ENCODE data around the gene GCK.

- no peak for TF ChIP-seq CTCF (IDR thresholded peaks at IDR 0.05)
- TF ChIP-seq POLR2A (IDR thresholded peaks at IDR 0.05): no peak
These were observed 60.3 kb downstream of the GCK start for GRCh38 chr7:44128721-44129582.
